B cell (primary cell): ENCODE measurements around the gene LAMC3.

ENCODE experiments used
- CTCF ChIP-seq: fragments of 200-600 bp; IDR thresholded peaks from one replicate; pipeline ENCODE4 v1.8.0; 2022; ENCODE audit warnings: antibody characterized with exemption, mild to moderate bottlenecking
- EZH2 ChIP-seq: IDR thresholded peaks from 2 replicates; pipeline ENCODE4 v1.6.1; 2012; ENCODE audit warnings: borderline replicate concordance, low read depth, mild to moderate bottlenecking, moderate library complexity, low read length; ENCODE audit not compliant: insufficient read depth, poor library complexity, severe bottlenecking

- TF ChIP-seq CTCF, result no peak
- TF ChIP-seq EZH2, result no peak
Observed at GRCh38 chr9:131122158-131122557, 113.2 kb downstream of the LAMC3 start.
